Measurements from ENCODE around the gene SPAG7. TPM values are rescaled to one million over a fixed set of nuclear protein-coding genes. Genes with fewer than 3 reads are reported as not detected.

The SPAG7 gene
- total and polyA plus RNA-seq, 4 donors = 38.8 to 109 (median 45.9) TPM

- H3K9me3 ChIP-seq (ENCODE audit: control insufficient read depth, low read length) = no peaks in the 10 kb centered on the region
- intact Hi-C loops (cut with DNase I) = loop anchor here in 1 of 2 donors (1.0 to 5.0 kb wide), 2 partner anchors 18 to 48 kb away; partner anchors contain the start of genes INCA1, KIF1C and SPAG7
- H3K36me3 ChIP-seq (ENCODE audit: control insufficient read depth in 1 of 2, insufficient read depth in 2 of 2, low read length in 1 of 2) = no peaks in the 10 kb centered on the region
- H3K4me1 ChIP-seq (ENCODE audit: control insufficient read depth in 1 of 2, insufficient read depth in 2 of 2, low read length in 2 of 2) = no peaks in the 10 kb centered on the region
- H3K27ac ChIP-seq (ENCODE audit: low read depth in 1 of 2, low read length in 2 of 2) = peak overlapping the region; percentile 83 to 89
- H3K4me3 ChIP-seq (ENCODE audit: low read length in 2 of 2) = peak overlapping the region; percentile 72 to 75
- DNase-seq (peak; percentile 85 to 92), ATAC-seq (ENCODE audit: low FRiP score) (peak; percentile 24)
- H3K27me3 ChIP-seq (ENCODE audit: control insufficient read depth in 1 of 2, insufficient read depth in 2 of 2, low read length in 1 of 2) = peaks cover 0 to 2% of the 10 kb centered on the region in 2 donors
- WGBS, 2 donors = 1% methylated on average over 65 to 75 of the region's 75 CpGs
Observed at GRCh38 chr17:4949321-4950074, 18.1 kb downstream of the SPAG7 start.

GRCh38 chr17:4948931-4949320, 18.7 kb downstream of the SPAG7 start:
- no peaks in the 10 kb centered on the region for H3K4me1 ChIP-seq (ENCODE audit: control insufficient read depth in 1 of 2, insufficient read depth in 2 of 2, low read length in 2 of 2)
- H3K36me3 ChIP-seq (ENCODE audit: control insufficient read depth in 1 of 2, insufficient read depth in 2 of 2, low read length in 1 of 2) = no peaks in the 10 kb centered on the region
- intact Hi-C loops (cut with DNase I) = loop anchor here in 1 of 2 donors (1.0 to 5.0 kb wide), 2 partner anchors 18 to 48 kb away; partner anchors contain the start of genes INCA1, KIF1C and SPAG7
- peak overlapping the region; percentile 72 to 75 for H3K4me3 ChIP-seq (ENCODE audit: low read length in 2 of 2)
- H3K27ac ChIP-seq (ENCODE audit: low read depth in 1 of 2, low read length in 2 of 2) = peak overlapping the region in 1 of 2 donors; percentile 89
- ATAC-seq (ENCODE audit: low FRiP score) (peak; percentile 90), DNase-seq (peak; percentile 91 to 94)
- peaks cover 0 to 2% of the 10 kb centered on the region in 2 donors for H3K27me3 ChIP-seq (ENCODE audit: control insufficient read depth in 1 of 2, insufficient read depth in 2 of 2, low read length in 1 of 2)
- H3K9me3 ChIP-seq (ENCODE audit: control insufficient read depth, low read length) = no peaks in the 10 kb centered on the region
- WGBS, 2 donors = 0% methylated on average over 20 to 40 of the region's 40 CpGs

DNA sequence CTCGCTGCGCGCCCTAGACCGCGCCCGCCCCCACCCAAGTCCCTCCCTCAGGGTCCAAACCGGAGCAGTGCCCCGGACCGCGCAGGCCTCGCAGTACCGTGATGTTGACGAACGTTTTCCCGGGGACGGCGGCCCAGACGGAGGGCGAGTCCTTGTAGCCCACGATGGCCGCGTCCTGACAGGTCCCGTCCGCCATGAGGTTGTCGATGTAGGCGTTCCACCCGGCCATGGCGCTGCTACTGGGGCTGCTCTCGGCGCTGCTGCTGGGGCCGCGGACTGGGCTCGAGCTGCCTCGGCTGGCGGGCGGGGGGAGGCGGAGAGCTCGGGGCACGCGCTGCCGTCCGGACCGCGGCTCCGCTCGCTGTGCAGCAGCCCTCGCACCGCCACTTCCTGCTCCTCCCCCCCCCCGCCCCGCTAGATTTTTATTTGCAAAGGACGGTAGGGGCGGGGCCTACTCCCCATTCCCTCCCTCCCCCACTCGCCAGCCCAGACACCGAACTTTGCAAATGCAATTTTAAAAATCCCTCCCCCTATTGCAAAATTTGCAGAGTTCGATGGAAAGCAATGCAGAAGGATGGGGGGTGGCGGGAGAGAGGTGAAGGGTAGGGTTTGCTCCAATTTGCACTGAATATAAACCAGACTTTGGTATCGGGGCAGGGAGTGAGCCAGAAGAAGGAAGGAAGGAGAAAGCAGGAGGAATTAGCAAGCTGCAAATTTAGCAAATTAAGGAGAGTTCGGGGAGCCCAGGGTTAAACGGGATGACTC, 19.3 kb downstream of the SPAG7 start, which contains the start of gene PFN1:
Gene PFN1, minus strand, starts transcription at position 365 of the 765 bp plus-strand sequence. Its CDS starts 136 bp downstream, at position 229.
- 0 to 1% methylated on average over 58 to 59 of the region's 59 CpGs for WGBS, 2 donors
- DNase-seq = peak; percentile 95 to 96
- intact Hi-C loops (cut with DNase I) = loop anchor here in 1 of 2 donors (5.0 kb wide), 1 partner anchor 49 kb away; the partner anchor contains the start of genes INCA1 and KIF1C

DNA sequence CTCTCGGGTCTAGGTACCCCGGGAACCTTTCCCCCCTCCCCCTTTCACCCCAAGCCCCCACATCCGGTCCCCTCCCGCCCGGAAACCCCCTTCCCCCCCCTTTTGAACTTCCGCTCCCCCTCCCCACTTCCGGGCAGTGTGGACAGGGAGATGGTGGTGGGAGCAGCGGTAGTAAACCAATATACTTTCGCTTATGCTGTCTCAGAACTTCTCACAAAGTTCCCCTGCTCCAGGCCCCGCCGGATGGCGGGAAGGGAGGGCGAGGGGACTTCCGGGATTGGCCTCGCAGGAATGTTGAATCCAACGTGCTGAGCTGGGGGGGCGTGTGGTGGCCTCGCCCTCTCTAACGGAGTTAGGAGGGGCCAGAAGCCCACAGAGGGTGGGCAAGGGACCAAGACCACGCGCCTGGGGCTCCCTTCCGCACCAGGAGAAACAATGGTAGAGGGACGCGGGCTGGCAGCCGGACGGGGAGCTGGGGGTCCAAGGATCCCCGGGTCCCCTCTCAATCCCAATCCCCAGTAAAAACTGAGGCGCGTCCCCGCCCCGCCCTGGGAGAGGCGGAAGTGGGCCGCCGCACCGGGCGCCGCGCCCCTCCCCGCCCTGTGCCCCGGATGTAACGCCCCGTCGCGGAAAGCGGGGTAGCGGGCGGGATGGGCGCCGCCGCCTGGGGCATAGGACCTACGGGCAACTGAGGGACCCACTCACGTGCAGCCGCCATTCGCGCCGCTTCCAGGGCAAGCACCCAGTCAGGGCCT, 20.0 kb downstream of the SPAG7 start:
- H3K27ac ChIP-seq (ENCODE audit: low read depth in 1 of 2, low read length in 2 of 2) = peak overlapping the region; percentile 57 to 96
- H3K36me3 ChIP-seq (ENCODE audit: control insufficient read depth in 1 of 2, insufficient read depth in 2 of 2, low read length in 1 of 2) = no peaks in the 10 kb centered on the region
- no peaks in the 10 kb centered on the region for H3K4me1 ChIP-seq (ENCODE audit: control insufficient read depth in 1 of 2, insufficient read depth in 2 of 2, low read length in 2 of 2)
- DNase-seq = peak; percentile 82 to 90
- ATAC-seq (ENCODE audit: low FRiP score) = peak; percentile 62
- peaks cover 0 to 2% of the 10 kb centered on the region in 2 donors for H3K27me3 ChIP-seq (ENCODE audit: control insufficient read depth in 1 of 2, insufficient read depth in 2 of 2, low read length in 1 of 2)
- H3K9me3 ChIP-seq (ENCODE audit: control insufficient read depth, low read length) = no peaks in the 10 kb centered on the region
- 0 to 1% methylated on average over 50 to 56 of the region's 56 CpGs for WGBS, 2 donors
- H3K4me3 ChIP-seq (ENCODE audit: low read length in 2 of 2) = peak overlapping the region; percentile 72 to 92
- intact Hi-C loops (cut with DNase I) = loop anchor here in 1 of 2 donors (5.0 kb wide), 1 partner anchor 50 kb away; the partner anchor contains the start of genes INCA1 and KIF1C

More for the DNA sequence above, 19.3 kb downstream of the SPAG7 start, which contains the start of gene PFN1:
- Histone ChIP-seq H3K4me3 (ENCODE audit: low read length in 2 of 2) (peak within 1 kb of the TSS; percentile 72 to 92), H3K4me1 (ENCODE audit: control insufficient read depth in 1 of 2, insufficient read depth in 2 of 2, low read length in 2 of 2) (no peaks in the 10 kb centered on the region), H3K9me3 (ENCODE audit: control insufficient read depth, low read length) (no peaks in the 10 kb centered on the region), H3K27ac (ENCODE audit: low read depth in 1 of 2, low read length in 2 of 2) (peak within 1 kb of the TSS; percentile 83 to 96), H3K27me3 (ENCODE audit: control insufficient read depth in 1 of 2, insufficient read depth in 2 of 2, low read length in 1 of 2) (peaks cover 0 to 2% of the 10 kb centered on the region in 2 donors), H3K36me3 (ENCODE audit: control insufficient read depth in 1 of 2, insufficient read depth in 2 of 2, low read length in 1 of 2) (no peaks in the 10 kb centered on the region)
- peak; percentile 88 for ATAC-seq (ENCODE audit: low FRiP score)

- no peaks in the 10 kb centered on the region for H3K4me1 ChIP-seq (ENCODE audit: control insufficient read depth in 1 of 2, insufficient read depth in 2 of 2, low read length in 2 of 2)
- ATAC-seq (ENCODE audit: low FRiP score) (no peak), DNase-seq (peak in 1 of 2 donors; percentile 56)
- intact Hi-C loops (cut with DNase I) = loop anchor here in 1 of 2 donors (5.0 kb wide), 1 partner anchor 50 kb away; the partner anchor contains the start of genes INCA1 and KIF1C
- H3K27ac ChIP-seq (ENCODE audit: low read depth in 1 of 2, low read length in 2 of 2) = peak overlapping the region; percentile 30 to 57
- no peaks in the 10 kb centered on the region for H3K9me3 ChIP-seq (ENCODE audit: control insufficient read depth, low read length)
- H3K27me3 ChIP-seq (ENCODE audit: control insufficient read depth in 1 of 2, insufficient read depth in 2 of 2, low read length in 1 of 2) = peaks cover 0 to 2% of the 10 kb centered on the region in 2 donors
- H3K36me3 ChIP-seq (ENCODE audit: control insufficient read depth in 1 of 2, insufficient read depth in 2 of 2, low read length in 1 of 2) = no peaks in the 10 kb centered on the region
- 0% methylated on average over 7 of the region's 7 CpGs for WGBS, 2 donors
- peak overlapping the region; percentile 72 to 92 for H3K4me3 ChIP-seq (ENCODE audit: low read length in 2 of 2)
Observed at GRCh38 chr17:4947010-4947410, 20.6 kb downstream of the SPAG7 start.

GRCh38 chr17:4946312-4946976, 21.2 kb downstream of the SPAG7 start:
- peak overlapping the region in 1 of 2 donors; percentile 5 for H3K27ac ChIP-seq (ENCODE audit: low read depth in 1 of 2, low read length in 2 of 2)
- WGBS, 2 donors = 25 to 31% methylated on average over 16 of the region's 16 CpGs
- no peaks in the 10 kb centered on the region for H3K36me3 ChIP-seq (ENCODE audit: control insufficient read depth in 1 of 2, insufficient read depth in 2 of 2, low read length in 1 of 2)

DNA sequence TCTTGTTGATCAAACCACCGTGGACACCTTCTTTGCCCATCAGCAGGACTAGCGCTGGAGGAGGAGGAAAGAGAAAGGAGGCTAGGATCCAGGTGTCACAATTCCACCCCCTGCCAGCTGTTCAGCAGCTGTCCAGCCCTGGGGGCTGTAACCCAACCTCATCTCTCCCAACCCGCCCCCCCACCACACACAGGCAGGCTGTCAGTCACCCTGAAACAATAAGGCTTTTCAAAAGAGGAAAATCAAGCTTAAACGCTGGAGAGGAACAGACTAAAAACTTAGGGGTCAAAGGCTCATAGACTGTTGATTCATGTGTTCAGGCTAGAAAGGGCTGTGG, 21.7 kb downstream of the SPAG7 start:
- WGBS, 2 donors = 31 to 37% methylated on average over 4 of the region's 4 CpGs
- Histone ChIP-seq H3K9me3 (ENCODE audit: control insufficient read depth, low read length) (no peaks in the 10 kb centered on the region), H3K27ac (ENCODE audit: low read depth in 1 of 2, low read length in 2 of 2) (peak overlapping the region in 1 of 2 donors; percentile 16), H3K4me1 (ENCODE audit: control insufficient read depth in 1 of 2, insufficient read depth in 2 of 2, low read length in 2 of 2) (no peaks in the 10 kb centered on the region), H3K27me3 (ENCODE audit: control insufficient read depth in 1 of 2, insufficient read depth in 2 of 2, low read length in 1 of 2) (peaks cover 0 to 2% of the 10 kb centered on the region in 2 donors), H3K36me3 (ENCODE audit: control insufficient read depth in 1 of 2, insufficient read depth in 2 of 2, low read length in 1 of 2) (no peaks in the 10 kb centered on the region), H3K4me3 (ENCODE audit: low read length in 2 of 2) (peak overlapping the region in 1 of 2 donors; percentile 72)
- intact Hi-C loops (cut with DNase I) = loop anchor here in 1 of 2 donors (5.0 kb wide), 1 partner anchor 51 kb away; the partner anchor contains the start of genes INCA1 and KIF1C
- ATAC-seq (ENCODE audit: low FRiP score) = no peak
- no peak for DNase-seq

More at GRCh38 chr17:4946312-4946976, 21.2 kb downstream of the SPAG7 start:
- ATAC-seq (ENCODE audit: low FRiP score) = no peak
- H3K4me1 ChIP-seq (ENCODE audit: control insufficient read depth in 1 of 2, insufficient read depth in 2 of 2, low read length in 2 of 2) = no peaks in the 10 kb centered on the region
- H3K9me3 ChIP-seq (ENCODE audit: control insufficient read depth, low read length) = no peaks in the 10 kb centered on the region
- peak overlapping the region; percentile 72 to 92 for H3K4me3 ChIP-seq (ENCODE audit: low read length in 2 of 2)
- intact Hi-C loops (cut with DNase I) = loop anchor here in 1 of 2 donors (5.0 kb wide), 1 partner anchor 51 kb away; the partner anchor contains the start of genes INCA1 and KIF1C
- H3K27me3 ChIP-seq (ENCODE audit: control insufficient read depth in 1 of 2, insufficient read depth in 2 of 2, low read length in 1 of 2) = peaks cover 0 to 2% of the 10 kb centered on the region in 2 donors
- DNase-seq = no peak
